Measurements from ENCODE around the gene SLC13A1.

SLC13A1 gene

DNA sequence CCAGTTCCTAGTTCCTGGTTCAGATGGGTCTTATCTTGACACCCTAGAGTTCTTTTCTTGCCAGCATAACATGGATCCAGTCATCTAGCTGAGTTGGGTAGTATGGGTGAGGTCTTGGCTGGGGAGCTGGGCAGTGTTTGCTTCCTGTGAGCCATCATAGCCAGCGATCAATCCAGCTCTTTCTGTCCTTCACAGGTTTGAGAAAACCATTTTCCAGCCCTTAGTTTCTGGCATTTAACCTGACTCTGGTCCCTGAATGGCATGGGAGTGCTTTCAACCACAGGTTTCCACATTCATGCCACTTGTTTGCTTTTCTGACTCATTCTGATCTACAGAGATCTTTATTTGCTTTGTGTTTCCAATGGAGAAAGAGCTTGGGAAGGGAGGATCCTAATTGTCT is 8.6 kb downstream of the SLC13A1 start:
- no peak for DNase-seq (ENCODE audit: low spot score)
- TF ChIP-seq, protein P1, sequence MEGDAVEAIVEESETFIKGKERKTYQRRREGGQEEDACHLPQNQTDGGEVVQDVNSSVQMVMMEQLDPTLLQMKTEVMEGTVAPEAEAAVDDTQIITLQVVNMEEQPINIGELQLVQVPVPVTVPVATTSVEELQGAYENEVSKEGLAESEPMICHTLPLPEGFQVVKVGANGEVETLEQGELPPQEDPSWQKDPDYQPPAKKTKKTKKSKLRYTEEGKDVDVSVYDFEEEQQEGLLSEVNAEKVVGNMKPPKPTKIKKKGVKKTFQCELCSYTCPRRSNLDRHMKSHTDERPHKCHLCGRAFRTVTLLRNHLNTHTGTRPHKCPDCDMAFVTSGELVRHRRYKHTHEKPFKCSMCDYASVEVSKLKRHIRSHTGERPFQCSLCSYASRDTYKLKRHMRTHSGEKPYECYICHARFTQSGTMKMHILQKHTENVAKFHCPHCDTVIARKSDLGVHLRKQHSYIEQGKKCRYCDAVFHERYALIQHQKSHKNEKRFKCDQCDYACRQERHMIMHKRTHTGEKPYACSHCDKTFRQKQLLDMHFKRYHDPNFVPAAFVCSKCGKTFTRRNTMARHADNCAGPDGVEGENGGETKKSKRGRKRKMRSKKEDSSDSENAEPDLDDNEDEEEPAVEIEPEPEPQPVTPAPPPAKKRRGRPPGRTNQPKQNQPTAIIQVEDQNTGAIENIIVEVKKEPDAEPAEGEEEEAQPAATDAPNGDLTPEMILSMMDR (IDR thresholded peaks at IDR 0.05; ENCODE audit: extremely low read depth, missing control alignments): no peak

DNA sequence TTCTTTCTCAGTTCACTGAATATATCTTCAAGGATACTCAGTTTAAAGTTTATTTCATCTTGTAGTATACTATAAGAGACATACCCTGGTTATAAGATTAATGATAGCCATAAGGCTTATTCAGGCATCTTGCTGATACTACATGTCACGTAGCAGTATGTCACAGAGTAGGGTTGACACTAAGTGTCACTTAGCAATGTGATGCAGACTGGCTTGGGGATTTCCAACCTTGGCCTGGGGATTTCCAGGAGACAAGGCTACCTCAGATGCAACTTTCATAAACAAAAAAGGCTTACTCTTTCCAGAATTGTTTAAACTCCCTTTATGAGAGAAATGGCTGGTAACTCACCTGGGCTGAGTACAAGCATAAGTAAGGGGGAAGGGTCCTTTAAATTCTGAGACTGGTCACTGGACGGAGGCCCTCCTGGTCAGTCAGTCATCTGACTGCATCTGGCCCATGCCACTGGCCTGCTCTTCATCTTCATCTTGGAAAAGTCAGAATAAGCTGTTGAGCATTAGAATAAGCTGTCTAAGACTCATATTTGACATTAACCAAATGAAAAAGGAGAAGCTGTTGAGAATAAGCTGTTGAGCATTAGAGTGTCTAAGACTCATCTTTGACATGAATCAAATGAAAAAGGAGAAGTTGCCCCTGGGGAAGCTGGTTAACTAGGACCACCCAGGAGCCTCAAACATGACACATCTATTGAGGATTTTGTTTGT is 9.5 kb downstream of the SLC13A1 start:
- peak; percentile 42 for DNase-seq (ENCODE audit: low spot score)
- TF ChIP-seq, protein P1 (IDR thresholded peaks at IDR 0.05; ENCODE audit: extremely low read depth, missing control alignments): no peak

DNA sequence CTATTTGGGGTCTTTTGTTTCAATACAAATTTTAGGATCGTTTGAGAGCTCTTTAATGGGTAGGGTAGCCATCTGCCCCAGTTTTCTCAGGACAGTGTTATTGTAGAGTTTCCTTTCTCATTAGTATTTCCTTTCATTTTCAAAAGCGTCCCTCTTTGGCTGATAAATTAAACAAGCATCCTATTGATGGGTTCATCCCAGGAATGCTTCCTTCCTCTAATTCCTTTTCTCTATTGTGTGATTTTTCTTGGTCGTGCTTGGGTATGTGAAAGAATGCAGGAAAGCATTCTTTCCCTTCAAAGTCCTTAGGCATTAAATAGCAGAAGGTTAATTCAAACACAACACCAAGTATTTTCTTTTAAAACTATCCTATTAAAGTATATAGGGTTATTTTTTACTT is 14.0 kb downstream of the SLC13A1 start:
- TF ChIP-seq, protein P1 (IDR thresholded peaks at IDR 0.05; ENCODE audit: extremely low read depth, missing control alignments): no peak
- no peak for DNase-seq (ENCODE audit: low spot score)

DNA sequence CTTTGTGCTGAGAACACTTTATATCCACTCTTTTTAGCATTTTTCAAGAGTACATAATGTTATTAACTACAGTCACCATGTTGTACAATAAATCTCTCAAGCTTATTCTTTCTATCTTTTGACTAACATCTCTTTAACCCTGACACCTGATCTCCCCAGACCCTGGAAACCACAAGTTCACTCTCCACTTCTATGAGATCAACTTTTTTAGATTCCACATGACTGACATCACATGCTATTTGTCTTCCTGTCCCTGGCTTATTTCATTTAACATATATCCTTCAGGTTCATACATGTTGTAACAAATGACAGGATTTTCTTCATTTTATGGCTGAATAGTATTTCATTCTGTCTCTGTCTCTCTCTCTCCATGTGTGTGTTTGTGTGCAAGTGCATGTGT is 15.5 kb downstream of the SLC13A1 start:
- DNase-seq (ENCODE audit: low spot score): no peak

DNA sequence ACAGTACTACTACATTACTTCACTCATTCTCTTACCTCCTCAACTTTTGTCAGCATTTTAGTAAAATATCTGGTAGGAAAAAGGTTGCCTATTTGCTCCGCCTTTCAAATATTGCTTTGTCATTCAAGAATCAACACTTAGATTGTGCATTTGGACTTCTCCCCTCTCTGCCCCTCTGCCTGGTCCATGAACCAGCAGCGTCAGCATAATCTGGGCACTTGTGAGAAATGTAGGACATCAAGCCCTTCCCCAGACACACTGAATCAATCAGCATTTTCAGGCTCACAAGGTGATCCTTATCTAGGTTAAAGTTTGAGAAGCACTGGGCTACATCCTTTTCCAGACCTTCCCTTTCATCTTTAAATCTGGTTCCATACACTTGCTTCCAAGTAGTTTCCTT is 16.3 kb downstream of the SLC13A1 start:
- TF ChIP-seq, protein P1 (IDR thresholded peaks at IDR 0.05; ENCODE audit: extremely low read depth, missing control alignments): no peak
- no peak for DNase-seq (ENCODE audit: low spot score)

More for the DNA sequence above, 15.5 kb downstream of the SLC13A1 start:
- TF ChIP-seq, protein P1 (IDR thresholded peaks at IDR 0.05; ENCODE audit: extremely low read depth, missing control alignments): no peak

DNA sequence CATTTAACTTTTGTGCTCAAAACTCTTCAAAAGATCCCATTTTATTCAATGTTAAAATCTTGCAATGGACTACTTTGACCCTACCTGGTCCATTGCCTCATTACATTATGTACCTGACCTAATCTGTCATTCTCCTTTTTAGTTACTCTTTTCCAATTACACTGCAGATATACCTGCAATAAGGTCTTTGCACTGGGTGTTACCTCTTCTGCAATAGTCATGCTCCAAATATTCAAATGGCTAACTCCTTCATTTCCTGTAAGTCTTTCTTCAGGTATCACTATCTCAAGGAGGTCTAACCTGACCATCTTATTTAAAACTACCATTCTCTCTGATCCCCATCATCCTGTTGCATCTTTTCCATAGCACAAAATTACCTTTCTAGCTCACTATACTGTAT is 22.3 kb downstream of the SLC13A1 start:
- DNase-seq (ENCODE audit: low spot score): no peak
- TF ChIP-seq, protein P1 (IDR thresholded peaks at IDR 0.05; ENCODE audit: extremely low read depth, missing control alignments): no peak

DNA sequence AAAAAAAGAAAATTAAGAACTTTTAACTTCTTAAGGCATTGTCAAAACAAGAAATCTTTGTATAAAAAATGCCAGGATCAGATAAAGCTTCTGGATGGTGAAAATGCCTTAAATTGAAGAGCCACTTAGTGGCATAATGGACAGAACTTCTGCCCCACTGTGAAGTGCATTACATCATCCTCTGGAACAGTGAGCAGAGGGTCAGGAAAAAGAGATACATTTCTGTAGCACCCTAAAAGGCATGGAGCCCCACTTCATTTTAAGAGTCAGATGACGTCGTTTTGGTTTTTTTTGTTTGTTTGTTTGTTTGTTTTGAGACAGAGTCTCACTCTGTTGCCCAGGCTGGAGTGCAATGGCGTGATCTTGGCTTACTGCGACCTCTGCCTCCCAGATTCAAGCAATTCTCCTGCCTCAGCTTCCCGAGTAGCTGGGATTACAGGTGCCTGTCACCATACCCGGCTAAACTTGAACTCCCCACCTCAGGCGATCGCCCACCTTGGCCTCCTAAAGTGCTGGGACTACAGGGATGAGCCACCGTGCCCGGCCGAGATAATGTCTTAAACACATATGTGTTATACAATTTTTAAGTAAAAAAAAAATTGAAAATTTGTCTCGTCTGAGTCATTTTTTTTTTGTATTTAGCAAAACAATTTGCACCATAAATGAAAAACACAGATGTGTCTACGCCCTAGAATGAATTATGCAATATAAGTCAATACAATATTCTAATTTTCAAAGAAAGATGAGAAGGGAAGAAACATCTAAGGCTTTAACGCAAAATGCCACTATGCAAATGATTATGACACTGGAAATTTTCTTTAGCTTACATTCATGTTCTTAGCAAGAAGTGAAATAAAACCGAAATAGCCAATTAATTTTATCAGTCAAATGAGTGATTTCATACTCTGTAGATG is 29.2 kb downstream of the SLC13A1 start:
- no peak for DNase-seq (ENCODE audit: low spot score)

More for the DNA sequence above, 29.2 kb downstream of the SLC13A1 start:
- TF ChIP-seq, protein P1 (IDR thresholded peaks at IDR 0.05; ENCODE audit: extremely low read depth, missing control alignments): no peak

All from GM20000 (cell line).